Stimulated activated CD8-positive, alpha-beta memory T cell treated with anti-CD3 and anti-CD28 coated beads, Interleukin-12 subunit alpha, Interleukin-12 subunit beta, amount 100 ng/mL, for 24 hours (primary cell): ENCODE results near the gene MYO15B.

Source experiments
- DNase-seq: peaks from one replicate; pipeline ENCODE4 v3.0.0-alpha.2; 2020; ENCODE audit errors: extremely low read depth

Gene MYO15B

GRCh38 chr17:75602644-75603043 lies 15.0 kb downstream of the MYO15B start:
- DNase-seq, result no peak

GRCh38 chr17:75603123-75603522 lies 15.5 kb downstream of the MYO15B start:
- DNase-seq, result no peak

- no peak for DNase-seq
These were observed 16.6 kb downstream of the MYO15B start for GRCh38 chr17:75604034-75604695.

- DNase-seq, result no peak
These were observed 18.2 kb downstream of the MYO15B start for GRCh38 chr17:75605790-75606189.

GRCh38 chr17:75607086-75607485 lies 19.5 kb downstream of the MYO15B start:
- DNase-seq, result no peak

GRCh38 chr17:75610103-75610984 lies 22.7 kb downstream of the MYO15B start:
- no peak for DNase-seq

GRCh38 chr17:75611851-75612429 lies 24.3 kb downstream of the MYO15B start:
- DNase-seq, result no peak

GRCh38 chr17:75612906-75613626 lies 25.5 kb downstream of the MYO15B start:
- no peak for DNase-seq

- no peak for DNase-seq
These were observed 26.4 kb downstream of the MYO15B start for GRCh38 chr17:75614006-75614405.

- DNase-seq, result no peak
These were observed 27.1 kb downstream of the MYO15B start for GRCh38 chr17:75614556-75615270.

- no peak for DNase-seq
These were observed 27.7 kb downstream of the MYO15B start for GRCh38 chr17:75615301-75615700.

GRCh38 chr17:75616521-75617122 lies 29.0 kb downstream of the MYO15B start:
- DNase-seq, result no peak

- no peak for DNase-seq
These were observed 29.6 kb downstream of the MYO15B start for GRCh38 chr17:75617218-75617617.

- no peak for DNase-seq
These were observed 30.1 kb downstream of the MYO15B start for GRCh38 chr17:75617675-75618074.

GRCh38 chr17:75619506-75620431 lies 32.2 kb downstream of the MYO15B start:
- DNase-seq, result no peak

- DNase-seq, result no peak
These were observed 33.9 kb downstream of the MYO15B start for GRCh38 chr17:75621489-75621888.

GRCh38 chr17:75622076-75622475 lies 34.5 kb downstream of the MYO15B start:
- no peak for DNase-seq

- no peak for DNase-seq
These were observed 35.2 kb downstream of the MYO15B start for GRCh38 chr17:75622771-75623273.

GRCh38 chr17:75623386-75623785 lies 35.8 kb downstream of the MYO15B start:
- DNase-seq, result no peak

- no peak for DNase-seq
These were observed 36.4 kb downstream of the MYO15B start for GRCh38 chr17:75624021-75624420.
